Measurements from ENCODE around the gene SPAG6. TPM values are rescaled to one million over a fixed set of nuclear protein-coding genes. Genes with fewer than 3 reads are reported as not detected.

The SPAG6 gene
- total and polyA plus RNA-seq, 12 donors, result 0.01 TPM; not detected in 11

GRCh38 chr10:22364407-22365140 lies 19.3 kb downstream of the SPAG6 start:
- ATAC-seq (no peak), DNase-seq (no peak)
- Histone ChIP-seq H3K36me3 (no peaks in the 10 kb centered on the region), H3K4me1 (peaks cover 0 to under 1% (median 0%) of the 10 kb centered on the region in 9 donors), H3K27me3 (peaks cover 0 to 28% (median 5%) of the 10 kb centered on the region in 7 donors), H3K4me3 (no peak overlapping the region), H3K9me3 (no peaks in the 10 kb centered on the region), H3K27ac (no peak overlapping the region)
- no peak for TF ChIP-seq CTCF (IDR thresholded peaks at IDR 0.05)
- WGBS, 2 donors, result 88 to 89% methylated on average over 5 of the region's 5 CpGs
- intact Hi-C loops (cut with DNase I), result no loop called here

- H3K36me3 ChIP-seq, result no peaks in the 10 kb centered on the region
- intact Hi-C loops (cut with DNase I), result no loop called here
- peaks cover 0 to 26% (median 5%) of the 10 kb centered on the region in 7 donors for H3K27me3 ChIP-seq
- H3K27ac ChIP-seq, result no peak overlapping the region
- no peaks in the 10 kb centered on the region for H3K9me3 ChIP-seq
- no peak overlapping the region for H3K4me3 ChIP-seq
- TF ChIP-seq CTCF (IDR thresholded peaks at IDR 0.05), result no peak
- ATAC-seq (peak in 3 of 8 donors; percentile 46 to 61 (median 51)), DNase-seq (no peak)
- WGBS, 2 donors, result 92 to 95% methylated on average over 1 of the region's 1 CpG
- peaks cover 0 to 7% (median 0%) of the 10 kb centered on the region in 9 donors for H3K4me1 ChIP-seq
Measured at GRCh38 chr10:22365233-22365632, 19.9 kb downstream of the SPAG6 start.

GRCh38 chr10:22365644-22366434 lies 20.5 kb downstream of the SPAG6 start:
- ATAC-seq (no peak), DNase-seq (no peak)
- Histone ChIP-seq H3K27me3 (peaks cover 0 to 25% (median 5%) of the 10 kb centered on the region in 7 donors), H3K36me3 (no peaks in the 10 kb centered on the region), H3K4me3 (no peak overlapping the region), H3K27ac (no peak overlapping the region), H3K9me3 (no peaks in the 10 kb centered on the region), H3K4me1 (peaks cover 0 to 13% (median 0%) of the 10 kb centered on the region in 9 donors)
- 86 to 87% methylated on average over 4 of the region's 4 CpGs for WGBS, 2 donors
- no peak for TF ChIP-seq CTCF (IDR thresholded peaks at IDR 0.05)
- intact Hi-C loops (cut with DNase I), result no loop called here

GRCh38 chr10:22366435-22366703 lies 21.1 kb downstream of the SPAG6 start:
- no peak for TF ChIP-seq CTCF (IDR thresholded peaks at IDR 0.05)
- no peaks in the 10 kb centered on the region for H3K9me3 ChIP-seq
- no peak for ATAC-seq
- DNase-seq, result no peak
- intact Hi-C loops (cut with DNase I), result no loop called here
- no peak overlapping the region for H3K27ac ChIP-seq
- H3K36me3 ChIP-seq, result no peaks in the 10 kb centered on the region
- H3K27me3 ChIP-seq, result peaks cover 0 to 23% (median 5%) of the 10 kb centered on the region in 7 donors
- H3K4me1 ChIP-seq, result peaks cover 0 to 13% (median 0%) of the 10 kb centered on the region in 9 donors
- no peak overlapping the region for H3K4me3 ChIP-seq
